H9 (cell line): ENCODE measurements around the gene UMAD1. TPM values are rescaled to one million over a fixed set of nuclear protein-coding genes. Genes with fewer than 3 reads are reported as not detected.

Source experiments
- DNase-seq: peaks from one replicate; pipeline ENCODE4 v3.0.0-alpha.2; 2017
- H2AFZ ChIP-seq: one replicate; pipeline ENCODE4 v1.6.1; 2013; ENCODE audit warnings: mild to moderate bottlenecking, low read length, control low read depth, moderate library complexity
- H2AK5ac ChIP-seq: 2 replicates; pipeline ENCODE4 v1.6.1; 2013; ENCODE audit warnings: low read length, control low read depth, mixed read lengths; ENCODE audit not compliant: insufficient read length
- H2BK120ac ChIP-seq: one replicate; pipeline ENCODE4 v1.6.1; 2013; ENCODE audit warnings: low read depth, mild to moderate bottlenecking, low read length, control low read depth, inconsistent platforms; ENCODE audit not compliant: poor library complexity, severe bottlenecking
- H2BK12ac ChIP-seq: 2 replicates; pipeline ENCODE4 v1.6.1; 2013; ENCODE audit warnings: low read length, control low read depth, mixed read lengths, low read depth; ENCODE audit not compliant: insufficient read length
- H2BK15ac ChIP-seq: 2 replicates; pipeline ENCODE4 v1.6.1; 2013; ENCODE audit warnings: low read depth, low read length, control low read depth
- H2BK20ac ChIP-seq: one replicate; pipeline ENCODE4 v1.6.1; 2013; ENCODE audit warnings: low read depth, mild to moderate bottlenecking, low read length, control low read depth, inconsistent platforms; ENCODE audit not compliant: poor library complexity, severe bottlenecking
- H2BK5ac ChIP-seq: 2 replicates; pipeline ENCODE4 v1.6.1; 2013; ENCODE audit warnings: low read length, control low read depth, mixed read lengths; ENCODE audit not compliant: insufficient read length
- H3K14ac ChIP-seq: 2 replicates; pipeline ENCODE4 v1.6.1; 2013; ENCODE audit warnings: low read length, control low read depth; ENCODE audit not compliant: insufficient read depth
- H3K18ac ChIP-seq: 2 replicates; pipeline ENCODE4 v1.6.1; 2013; ENCODE audit warnings: low read depth, mild to moderate bottlenecking, mixed read lengths, low read length, control low read depth; ENCODE audit not compliant: insufficient read length
- H3K23ac ChIP-seq: 2 replicates; pipeline ENCODE4 v1.6.1; 2013; ENCODE audit warnings: low read length, control low read depth, mixed read lengths, low read depth; ENCODE audit not compliant: insufficient read length
- H3K23me2 ChIP-seq: 2 replicates; pipeline ENCODE4 v1.6.1; 2013; ENCODE audit warnings: low read depth, mild to moderate bottlenecking, mixed read lengths, low read length, control low read depth; ENCODE audit not compliant: insufficient read length, poor library complexity, severe bottlenecking
- H3K27ac ChIP-seq: 2 replicates; pipeline ENCODE4 v1.5.1; 2013; ENCODE audit warnings: low read length, control low read depth, mixed read lengths, low read depth; ENCODE audit not compliant: insufficient read length
- H3K27me3 ChIP-seq: 2 replicates; pipeline ENCODE4 v1.6.1; 2013; ENCODE audit warnings: low read length, control low read depth, inconsistent platforms; ENCODE audit not compliant: insufficient read depth
- H3K4ac ChIP-seq: 2 replicates; pipeline ENCODE4 v1.6.1; 2013; ENCODE audit warnings: low read depth, mild to moderate bottlenecking, control low read depth, inconsistent platforms, low read length, moderate library complexity
- H3K4me1 ChIP-seq: 2 replicates; pipeline ENCODE4 v1.6.1; 2013; ENCODE audit warnings: low read length, control low read depth, inconsistent platforms; ENCODE audit not compliant: insufficient read depth
- H3K4me2 ChIP-seq: 2 replicates; pipeline ENCODE4 v1.6.1; 2013; ENCODE audit warnings: low read length, control low read depth, mixed read lengths; ENCODE audit not compliant: insufficient read length, insufficient read depth
- H3K56ac ChIP-seq: 2 replicates; pipeline ENCODE4 v1.6.1; 2013; ENCODE audit warnings: low read depth, mild to moderate bottlenecking, mixed read lengths, low read length, control low read depth; ENCODE audit not compliant: insufficient read length
- H3K79me1 ChIP-seq: 2 replicates; pipeline ENCODE4 v1.6.1; 2013; ENCODE audit warnings: low read depth, mild to moderate bottlenecking, moderate library complexity, low read length, control low read depth, inconsistent platforms; ENCODE audit not compliant: insufficient read depth, poor library complexity, severe bottlenecking
- H3K79me2 ChIP-seq: 2 replicates; pipeline ENCODE4 v1.6.1; 2013; ENCODE audit warnings: low read length, control low read depth, inconsistent platforms; ENCODE audit not compliant: insufficient read depth
- H3K9ac ChIP-seq: 2 replicates; pipeline ENCODE4 v1.6.1; 2013; ENCODE audit warnings: low read length, control low read depth, mixed read lengths; ENCODE audit not compliant: insufficient read length; ENCODE audit errors: extremely low read depth
- H3K9me3 ChIP-seq: one replicate; pipeline ENCODE4 v1.6.1; 2013; ENCODE audit warnings: low read depth, low read length, inconsistent platforms; ENCODE audit not compliant: control insufficient read depth
- H3T11ph ChIP-seq: one replicate; pipeline ENCODE4 v1.6.1; 2013; ENCODE audit warnings: mild to moderate bottlenecking, low read length, control low read depth, inconsistent platforms
- H4K20me1 ChIP-seq: one replicate; pipeline ENCODE4 v1.6.1; 2013; ENCODE audit not compliant: control insufficient read depth, insufficient read length, insufficient read depth
- H4K5ac ChIP-seq: 2 replicates; pipeline ENCODE4 v1.6.1; 2013; ENCODE audit warnings: low read depth, mild to moderate bottlenecking, mixed read lengths, low read length, control low read depth; ENCODE audit not compliant: insufficient read length
- H4K8ac ChIP-seq: replicated peaks from 2 replicates; pipeline ENCODE4 v1.6.1; 2013; ENCODE audit warnings: low read length, control low read depth, mixed read lengths, low read depth; ENCODE audit not compliant: insufficient read length
- H4K91ac ChIP-seq: 2 replicates; pipeline ENCODE4 v1.6.1; 2013; ENCODE audit warnings: low read depth, mild to moderate bottlenecking, moderate library complexity, mixed read lengths, low read length, control low read depth; ENCODE audit not compliant: insufficient read length
- H3K27ac Mint-ChIP-seq, 3 experiments: 2 replicates in 2 of 3; 3 replicates in 1 of 3; pipeline ENCODE4 v1.8.0; 2020 to 2021; ENCODE audit warnings: mixed read lengths in 3 of 3, mild to moderate bottlenecking in 1 of 3, moderate library complexity in 1 of 3
- H3K27me3 Mint-ChIP-seq: 2 replicates; pipeline ENCODE4 v1.8.0; 2021; ENCODE audit warnings: low read depth, mild to moderate bottlenecking, moderate library complexity, mixed read lengths
- H3K36me3 Mint-ChIP-seq, 3 experiments: 2 replicates in 2 of 3; 3 replicates in 1 of 3; pipeline ENCODE4 v1.8.0; 2020 to 2021; ENCODE audit warnings: low read depth in 3 of 3, mixed read lengths in 3 of 3; ENCODE audit not compliant: insufficient read depth in 1 of 3
- H3K4me1 Mint-ChIP-seq, 2 experiments: 2 replicates each; pipeline ENCODE4 v1.8.0; 2020; ENCODE audit warnings: mixed read lengths in 2 of 2
- H3K4me3 Mint-ChIP-seq, 2 experiments: 2 replicates in 1 of 2; 3 replicates in 1 of 2; pipeline ENCODE4 v1.8.0; 2020 to 2021; ENCODE audit warnings: mild to moderate bottlenecking in 2 of 2, mixed read lengths in 2 of 2, moderate library complexity in 1 of 2
- H3K9me3 Mint-ChIP-seq, 2 experiments: 2 replicates in 1 of 2; 3 replicates in 1 of 2; pipeline ENCODE4 v1.8.0; 2020; ENCODE audit warnings: mild to moderate bottlenecking in 2 of 2, mixed read lengths in 2 of 2, moderate library complexity in 1 of 2
- CTCF ChIP-seq: fragments of 200-600 bp; sonication (generic); conservative IDR thresholded peaks from 3 replicates; pipeline ENCODE4 v1.8.0; 2021; ENCODE audit warnings: antibody characterized with exemption, mild to moderate bottlenecking
- WGBS: extraction: QIAGEN DNeasy Blood & Tissue Kit; methylation state at CpG from one replicate; pipeline ENCODE4 v1.1.7; 2013; ENCODE audit warnings: missing lambda C conversion rate, low lambda C conversion rate, mixed read lengths; ENCODE audit not compliant: insufficient read length; ENCODE audit errors: extremely low coverage; 5-methylcytosine and 5-hydroxymethylcytosine counted together
- total RNA-seq: library from RNA; stranded (reverse); gene quantifications from 2 replicates; pipeline ENCODE4 v1.2.1, GENCODE V29; 2021

Gene UMAD1
- total RNA-seq, 1 experiment from 2014 or later = 8.9 TPM

- WGBS = no CpG with 5 or more reads among the region's 1 CpG
- TF ChIP-seq CTCF = no peak
- no peaks in the 10 kb centered on the region; the same call in 1 of the 2 replicates for H3K27me3 Mint-ChIP-seq
These were observed 9.8 kb upstream of the UMAD1 start for GRCh38 chr7:7630626-7631329.

More at GRCh38 chr7:7630626-7631329, 9.8 kb upstream of the UMAD1 start:
- Histone ChIP-seq H3K9ac (no peak overlapping the region), H3K14ac (no peak overlapping the region), H3K23me2 (no peaks in the 10 kb centered on the region), H3K27me3 (no peaks in the 10 kb centered on the region), H3K18ac (no peak overlapping the region), H3K23ac (no peak overlapping the region), H2BK12ac (no peak overlapping the region), H4K20me1 (no peaks in the 10 kb centered on the region), H3K4me1 (no peaks in the 10 kb centered on the region), H3K79me1 (no peaks in the 10 kb centered on the region), H3T11ph (no peak overlapping the region), H3K9me3 (no peaks in the 10 kb centered on the region), H2AFZ (no peak overlapping the region), H4K5ac (no peak overlapping the region), H3K56ac (no peak overlapping the region), H3K4me2 (no peak overlapping the region), H3K27ac (no peak overlapping the region), H2BK5ac (no peak overlapping the region), H4K91ac (no peak overlapping the region), H2BK120ac (no peak overlapping the region), H3K79me2 (no peaks in the 10 kb centered on the region), H4K8ac (no peak overlapping the region), H2BK15ac (no peak overlapping the region), H3K4ac (no peak overlapping the region), H2AK5ac (no peak overlapping the region), H2BK20ac (no peak overlapping the region)
- Mint-ChIP-seq H3K36me3 (peaks cover 22 to 36% (median 23%) of the 10 kb centered on the region in 3 experiments), H3K9me3 (peaks cover 33 to 37% of the 10 kb centered on the region in 2 experiments), H3K27ac (no peak overlapping the region), H3K4me1 (peaks cover 3 to 4% of the 10 kb centered on the region in 2 experiments; a peak in 1 of 4 replicates), H3K4me3 (no peak overlapping the region; a peak in 1 of 5 replicates)
- no peak for DNase-seq
